Esophagus muscularis mucosa (tissue), 4 donors: ENCODE data around the gene UBE2E2. TPM values are rescaled to one million over a fixed set of nuclear protein-coding genes. Genes with fewer than 3 reads are reported as not detected.

Source experiments
- DNase-seq: peaks from one replicate; pipeline ENCODE4 v3.0.0-alpha.2; 2017; ENCODE audit errors: extremely low spot score
- H3K27ac ChIP-seq, 4 donors: fragments of 200-600 bp; sonication (generic); replicated peaks in 1 of 4; 1 replicate in 3 of 4; 2 replicates in 1 of 4; pipeline ENCODE4 v1.5.1; 2016 to 2019; ENCODE audit warnings: mild to moderate bottlenecking in 1 of 4
- H3K27me3 ChIP-seq, 4 donors: fragments of 200-600 bp; sonication (generic); one replicate each; pipeline versions ENCODE4 v1.5.1 to v1.6.0; 2016 to 2019
- H3K36me3 ChIP-seq, 4 donors: fragments of 200-600 bp; sonication (generic); one replicate each; pipeline ENCODE4 v1.5.1; 2016 to 2019
- H3K4me1 ChIP-seq, 4 donors: fragments of 200-600 bp; sonication (generic); one replicate each; pipeline ENCODE4 v1.5.1; 2016 to 2019
- H3K4me3 ChIP-seq, 4 donors: fragments of 200-600 bp; sonication (generic); 1 replicate in 2 of 4; 2 replicates in 2 of 4; pipeline ENCODE4 v1.5.1; 2016 to 2019; ENCODE audit warnings: mild to moderate bottlenecking in 4 of 4, moderate library complexity in 1 of 4
- H3K9me3 ChIP-seq, 4 donors: fragments of 200-600 bp; sonication (generic); 1 replicate in 3 of 4; 2 replicates in 1 of 4; pipeline ENCODE4 v1.5.1; 2016 to 2019
- CTCF ChIP-seq, 3 experiments: fragments of 200-600 bp in 2 of 3; fragments of 450-650 bp in 1 of 3; sonication (generic) in 2 of 3; IDR thresholded peaks; one replicate each; pipeline ENCODE4 v1.5.1; 2017 to 2019; ENCODE audit warnings: antibody characterized with exemption in 3 of 3, mild to moderate bottlenecking in 2 of 3, moderate library complexity in 1 of 3
- EP300 ChIP-seq: sonication (generic); formaldehyde crosslinking; IDR thresholded peaks from one replicate; pipeline ENCODE4 v1.6.1; 2017; ENCODE audit warnings: antibody characterized with exemption
- POLR2A ChIP-seq: fragments of 450-650 bp; IDR thresholded peaks from one replicate; pipeline ENCODE4 v1.6.1; 2017; ENCODE audit warnings: antibody characterized with exemption, moderate library complexity, mild to moderate bottlenecking, low read depth
- POLR2AphosphoS5 ChIP-seq, 2 donors: sonication (generic); formaldehyde crosslinking; IDR thresholded peaks; one replicate each; pipeline ENCODE4 v1.6.1; 2017; ENCODE audit warnings: antibody characterized with exemption in 2 of 2
- WGBS: methylation state at CpG from one replicate; pipeline ENCODE4 v1.1.5; 2018; 5-methylcytosine and 5-hydroxymethylcytosine counted together
- intact Hi-C: fragments of 100-400 bp; cut with DNase I; formaldehyde crosslinking; loops from one replicate; pipeline ENCODE4 v1.15.1; 2023
- total RNA-seq, 4 donors: library from RNA; depleted of rRNA; stranded (reverse); fragments of >200 nt; gene quantifications; one replicate each; pipeline versions ENCODE4 v1.1.0 to v1.2.1, GENCODE V29; 2016

UBE2E2 gene
- total RNA-seq, 4 donors from 2014 or later: 53.5 to 143 (median 90.3) TPM

- H3K36me3 ChIP-seq: no peaks in the 10 kb centered on the region
- intact Hi-C loops: no loop called here
- TF ChIP-seq CTCF (IDR thresholded peaks at IDR 0.05) (no peak), EP300 (no peak), POLR2A (no peak), POLR2AphosphoS5 (IDR thresholded peaks at IDR 0.05) (no peak)
- H3K4me1 ChIP-seq: peaks cover 4 to 20% (median 9%) of the 10 kb centered on the region in 4 donors
- H3K4me3 ChIP-seq: no peak overlapping the region
- H3K9me3 ChIP-seq: no peaks in the 10 kb centered on the region
- H3K27me3 ChIP-seq: no peaks in the 10 kb centered on the region
- 77% methylated on average over 9 of the region's 10 CpGs for WGBS
- H3K27ac ChIP-seq: no peak overlapping the region
- no peak for DNase-seq
These were observed 41.1 kb upstream of the UBE2E2 start for GRCh38 chr3:23161896-23162570.

GRCh38 chr3:23162934-23163333 lies 40.2 kb upstream of the UBE2E2 start:
- no peak overlapping the region for H3K27ac ChIP-seq
- H3K27me3 ChIP-seq: no peaks in the 10 kb centered on the region
- H3K4me3 ChIP-seq: no peak overlapping the region
- peaks cover 0 to 11% (median 9%) of the 10 kb centered on the region in 4 donors for H3K4me1 ChIP-seq
- TF ChIP-seq CTCF (IDR thresholded peaks at IDR 0.05) (no peak), POLR2A (no peak), POLR2AphosphoS5 (IDR thresholded peaks at IDR 0.05) (no peak), EP300 (no peak)
- intact Hi-C loops: no loop called here
- no peaks in the 10 kb centered on the region for H3K36me3 ChIP-seq
- WGBS: 86% methylated on average over 2 of the region's 2 CpGs
- no peak for DNase-seq
- H3K9me3 ChIP-seq: no peaks in the 10 kb centered on the region

- no peak overlapping the region for H3K27ac ChIP-seq
- peaks cover 0 to 7% (median 6%) of the 10 kb centered on the region in 4 donors for H3K4me1 ChIP-seq
- H3K36me3 ChIP-seq: no peaks in the 10 kb centered on the region
- no peaks in the 10 kb centered on the region for H3K27me3 ChIP-seq
- intact Hi-C loops: no loop called here
- WGBS: 95% methylated on average over 1 of the region's 1 CpG
- no peak overlapping the region for H3K4me3 ChIP-seq
- no peak for DNase-seq
- no peak for TF ChIP-seq POLR2AphosphoS5 (IDR thresholded peaks at IDR 0.05)
- TF ChIP-seq EP300: no peak
- no peak for TF ChIP-seq POLR2A
- no peak for TF ChIP-seq CTCF (IDR thresholded peaks at IDR 0.05)
- H3K9me3 ChIP-seq: no peaks in the 10 kb centered on the region
These were observed 38.4 kb upstream of the UBE2E2 start for GRCh38 chr3:23164746-23165145.

- Histone ChIP-seq H3K36me3 (no peaks in the 10 kb centered on the region), H3K27ac (no peak overlapping the region), H3K4me1 (no peaks in the 10 kb centered on the region), H3K27me3 (no peaks in the 10 kb centered on the region), H3K4me3 (no peak overlapping the region), H3K9me3 (no peaks in the 10 kb centered on the region)
- DNase-seq: no peak
- TF ChIP-seq EP300 (no peak), CTCF (IDR thresholded peaks at IDR 0.05) (no peak), POLR2AphosphoS5 (IDR thresholded peaks at IDR 0.05) (no peak), POLR2A (no peak)
- 92% methylated on average over 2 of the region's 2 CpGs for WGBS
- intact Hi-C loops: no loop called here
These were observed 37.6 kb upstream of the UBE2E2 start for GRCh38 chr3:23165571-23165970.

GRCh38 chr3:23166276-23166675 lies 36.9 kb upstream of the UBE2E2 start:
- WGBS: 73% methylated on average over 3 of the region's 3 CpGs
- DNase-seq: no peak

More at GRCh38 chr3:23166276-23166675, 36.9 kb upstream of the UBE2E2 start:
- H3K4me1 ChIP-seq: no peaks in the 10 kb centered on the region
- TF ChIP-seq CTCF (IDR thresholded peaks at IDR 0.05): no peak
- no peak for TF ChIP-seq POLR2AphosphoS5 (IDR thresholded peaks at IDR 0.05)
- TF ChIP-seq POLR2A: no peak
- TF ChIP-seq EP300: no peak
- no peaks in the 10 kb centered on the region for H3K27me3 ChIP-seq
- no peak overlapping the region for H3K4me3 ChIP-seq
- H3K36me3 ChIP-seq: no peaks in the 10 kb centered on the region
- no peaks in the 10 kb centered on the region for H3K9me3 ChIP-seq
- H3K27ac ChIP-seq: no peak overlapping the region
- intact Hi-C loops: no loop called here
